Peyer's patch (tissue), 4 donors: ENCODE measurements around the gene GRIN3B.

Experiments used
- CTCF ChIP-seq, 6 experiments: fragments of 450-650 bp in 4 of 6; fragments of 200-600 bp in 2 of 6; sonication (generic) in 1 of 6; IDR thresholded peaks; one replicate each; pipeline ENCODE4 v1.5.1; 2017 to 2019; ENCODE audit warnings: antibody characterized with exemption in 6 of 6, mild to moderate bottlenecking in 3 of 6, moderate library complexity in 1 of 6
- POLR2A ChIP-seq, 2 donors: fragments of 450-650 bp; IDR thresholded peaks; one replicate each; pipeline ENCODE4 v1.5.1; 2017; ENCODE audit warnings: antibody characterized with exemption in 2 of 2, mild to moderate bottlenecking in 2 of 2, moderate library complexity in 2 of 2

GRCh38 chr19:966485-967088 is 33.6 kb upstream of the GRIN3B start:
- TF ChIP-seq CTCF (IDR thresholded peaks at IDR 0.05) = no peak
- TF ChIP-seq POLR2A (IDR thresholded peaks at IDR 0.05) = no peak
